H1 (cell line): Measurements from ENCODE around the gene PRKCD. TPM values are rescaled to one million over a fixed set of nuclear protein-coding genes. Genes with fewer than 3 reads are reported as not detected.

Source experiments
- CTCF ChIA-PET: fragments of 300-600 bp; sonication (Branson Sonifier 250); formaldehyde crosslinking; loops from one replicate; lab custom pipeline; 2021; ENCODE audit not compliant: partially characterized antibody; lab: Charles Lee
- POLR2A ChIA-PET: fragments of 300-600 bp; sonication (Branson Sonifier 250); formaldehyde crosslinking; loops from one replicate; lab custom pipeline; 2021; ENCODE audit warnings: inconsistent platforms; ENCODE audit not compliant: partially characterized antibody; lab: Charles Lee
- DNase-seq, 2 experiments: peaks; one replicate each; pipeline versions ENCODE4 v3.0.0 to v3.0.0-alpha.2; 2010 to 2022; ENCODE audit warnings: low spot score in 2 of 2, low read depth in 1 of 2, mixed read lengths in 1 of 2
- FAIRE-seq: peaks from 2 replicates; lab custom pipeline; 2011; peaks lifted over from hg19 to GRCh38; lab: Jason Lieb, UNC
- H2AFZ ChIP-seq: 2 replicates; pipeline ENCODE4 v1.8.1; 2012; ENCODE audit warnings: low read length, inconsistent platforms
- H2AK5ac ChIP-seq: 2 replicates; pipeline ENCODE4 v1.6.1; 2013; ENCODE audit warnings: low read depth, low read length
- H2BK120ac ChIP-seq: replicated peaks from 2 replicates; pipeline ENCODE3; 2013; ENCODE audit warnings: low read depth, low read length, inconsistent platforms
- H2BK12ac ChIP-seq: 2 replicates; pipeline ENCODE4 v1.6.1; 2013; ENCODE audit warnings: low read depth, low read length
- H2BK15ac ChIP-seq: 2 replicates; pipeline ENCODE4 v1.6.1; 2013; ENCODE audit warnings: low read length
- H2BK20ac ChIP-seq: 2 replicates; pipeline ENCODE4 v1.6.1; 2013; ENCODE audit warnings: low read length
- H2BK5ac ChIP-seq: 2 replicates; pipeline ENCODE4 v1.6.1; 2013; ENCODE audit warnings: low read depth, low read length
- H3K14ac ChIP-seq: 2 replicates; pipeline ENCODE4 v1.6.1; 2013; ENCODE audit warnings: inconsistent platforms; ENCODE audit not compliant: insufficient read length
- H3K18ac ChIP-seq: 2 replicates; pipeline ENCODE4 v1.6.1; 2013; ENCODE audit warnings: low read length; ENCODE audit errors: extremely low read depth
- H3K23ac ChIP-seq: 2 replicates; pipeline ENCODE4 v1.6.1; 2013; ENCODE audit warnings: inconsistent platforms; ENCODE audit not compliant: insufficient read length
- H3K23me2 ChIP-seq: 2 replicates; pipeline ENCODE4 v1.6.1; 2013; ENCODE audit warnings: low read depth, low read length
- H3K27ac ChIP-seq: 2 replicates; pipeline ENCODE4 v1.6.1; 2011; ENCODE audit warnings: low read depth, low read length, inconsistent platforms
- H3K27me3 ChIP-seq, 4 experiments: replicated peaks in 1 of 4; 1 replicate in 1 of 4; 2 replicates in 3 of 4; pipeline versions ENCODE4 v1.6.1 to v1.8.1; 2011 to 2013; ENCODE audit warnings: low read length in 3 of 4, mild to moderate bottlenecking in 3 of 4, inconsistent platforms in 2 of 4, mixed read lengths in 2 of 4, moderate library complexity in 1 of 4; ENCODE audit not compliant: control insufficient read depth in 3 of 4, insufficient read depth in 3 of 4; ENCODE audit errors: extremely low read depth in 1 of 4
- H3K36me3 ChIP-seq, 4 experiments: 2 replicates each; pipeline versions ENCODE4 v1.6.1 to v1.8.1; 2011 to 2013; ENCODE audit warnings: mild to moderate bottlenecking in 4 of 4, low read length in 3 of 4, moderate library complexity in 2 of 4, control low read depth in 1 of 4, inconsistent platforms in 1 of 4; ENCODE audit not compliant: insufficient read depth in 4 of 4, control insufficient read depth in 2 of 4
- H3K4ac ChIP-seq: replicated peaks from 2 replicates; pipeline ENCODE3; 2013; ENCODE audit warnings: low read length, low read depth, mixed read lengths, inconsistent platforms; ENCODE audit not compliant: insufficient read length
- H3K4me1 ChIP-seq, 4 experiments: replicated peaks in 1 of 4; 1 replicate in 1 of 4; 2 replicates in 3 of 4; pipeline versions ENCODE4 v1.6.1 to v1.8.1; 2011 to 2013; ENCODE audit warnings: low read length in 3 of 4, inconsistent platforms in 2 of 4, mixed read lengths in 1 of 4; ENCODE audit not compliant: insufficient read depth in 4 of 4, control insufficient read depth in 3 of 4
- H3K4me2 ChIP-seq, 2 experiments: 2 replicates each; pipeline versions ENCODE4 v1.6.1 to v1.8.1; 2011 to 2013; ENCODE audit warnings: low read depth in 2 of 2, low read length in 2 of 2, control low read depth in 1 of 2, inconsistent platforms in 1 of 2, mild to moderate bottlenecking in 1 of 2; ENCODE audit not compliant: insufficient read depth in 1 of 2
- H3K4me3 ChIP-seq, 4 experiments: fragments of 200-600, 300-600 bp in 1 of 4; sonication (generic), shearing (Covaris generic), sonication (Bioruptor Twin) in 1 of 4; 2 replicates each; pipeline versions ENCODE4 v1.5.1 to v1.8.1; 2011 to 2016; ENCODE audit warnings: low read length in 4 of 4, low read depth in 3 of 4, control low read depth in 2 of 4, inconsistent platforms in 2 of 4, mild to moderate bottlenecking in 2 of 4, mixed read lengths in 1 of 4, moderate library complexity in 1 of 4; ENCODE audit not compliant: insufficient read depth in 2 of 4; ENCODE audit errors: extremely low read depth in 1 of 4
- H3K56ac ChIP-seq: replicated peaks from 2 replicates; pipeline ENCODE3; 2013; ENCODE audit warnings: low read depth, mild to moderate bottlenecking, mixed read lengths, low read length, inconsistent platforms; ENCODE audit not compliant: insufficient read length
- H3K79me1 ChIP-seq: 2 replicates; pipeline ENCODE4 v1.6.1; 2013; ENCODE audit warnings: low read depth, low read length, control low read depth
- H3K79me2 ChIP-seq, 2 experiments: 2 replicates each; pipeline versions ENCODE4 v1.6.1 to v1.8.1; 2012 to 2013; ENCODE audit warnings: low read length in 2 of 2, mild to moderate bottlenecking in 2 of 2, inconsistent platforms in 1 of 2; ENCODE audit not compliant: insufficient read depth in 2 of 2, control insufficient read depth in 1 of 2
- H3K9ac ChIP-seq, 4 experiments: replicated peaks in 1 of 4; 1 replicate in 1 of 4; 2 replicates in 3 of 4; pipeline versions ENCODE4 v1.6.1 to v1.8.1; 2011 to 2013; ENCODE audit warnings: low read depth in 3 of 4, low read length in 3 of 4, control low read depth in 2 of 4, mild to moderate bottlenecking in 2 of 4, moderate library complexity in 2 of 4, inconsistent platforms in 1 of 4; ENCODE audit errors: extremely low read depth in 1 of 4
- H3K9me3 ChIP-seq, 2 experiments: 2 replicates each; pipeline versions ENCODE4 v1.6.1 to v1.8.1; 2012 to 2013; ENCODE audit warnings: mild to moderate bottlenecking in 2 of 2, moderate library complexity in 2 of 2, control low read depth in 1 of 2, inconsistent platforms in 1 of 2, low read depth in 1 of 2, low read length in 1 of 2, mixed read lengths in 1 of 2; ENCODE audit not compliant: insufficient read depth in 2 of 2
- H4K20me1 ChIP-seq, 2 experiments: replicated peaks in 1 of 2; 2 replicates each; pipeline versions ENCODE3 to v1.8.1; 2011 to 2013; ENCODE audit warnings: inconsistent platforms in 2 of 2, low read length in 2 of 2, mild to moderate bottlenecking in 1 of 2; ENCODE audit not compliant: insufficient read depth in 2 of 2, control insufficient read depth in 1 of 2
- H4K5ac ChIP-seq: 2 replicates; pipeline ENCODE4 v1.6.1; 2013; ENCODE audit warnings: low read length, low read depth, mixed read lengths, inconsistent platforms; ENCODE audit not compliant: insufficient read length
- H4K8ac ChIP-seq: 2 replicates; pipeline ENCODE4 v1.8.0; 2013; ENCODE audit warnings: mild to moderate bottlenecking, moderate library complexity, low read length, inconsistent platforms; ENCODE audit not compliant: insufficient read depth; ENCODE audit errors: extremely low read depth
- H4K91ac ChIP-seq: replicated peaks from 2 replicates; pipeline ENCODE3; 2013; ENCODE audit warnings: low read length, mixed read lengths, inconsistent platforms; ENCODE audit not compliant: insufficient read length
- CREB1 ChIP-seq: IDR thresholded peaks from 2 replicates; pipeline ENCODE4 v1.6.1; 2012; ENCODE audit warnings: inconsistent platforms
- E2F6 ChIP-seq: IDR thresholded peaks from 2 replicates; pipeline ENCODE4 v1.6.1; 2012; ENCODE audit warnings: inconsistent platforms
- EZH2 ChIP-seq: fragments of 200-600 bp; sonication (generic); IDR thresholded peaks from 2 replicates; pipeline ENCODE4 v1.7.1; 2012; ENCODE audit warnings: low read depth, mild to moderate bottlenecking, moderate library complexity, low read length, inconsistent platforms; ENCODE audit not compliant: severe bottlenecking
- KDM1A ChIP-seq: fragments of 200-600, 300-600 bp; sonication (generic); IDR thresholded peaks from 2 replicates; pipeline ENCODE4 v1.7.1; 2016; ENCODE audit warnings: mild to moderate bottlenecking, low read length, borderline replicate concordance
- KDM5A ChIP-seq: fragments of 200-600 bp; IDR thresholded peaks from 2 replicates; pipeline ENCODE4 v1.7.1; 2012; ENCODE audit warnings: mild to moderate bottlenecking, low read length, inconsistent platforms, mixed read lengths
- RFX5 ChIP-seq: IDR thresholded peaks from 2 replicates; pipeline ENCODE4 v1.6.1; 2011; ENCODE audit warnings: low read depth, low read length, improper control_type of control experiment, borderline replicate concordance
- SP4 ChIP-seq: IDR thresholded peaks from 2 replicates; pipeline ENCODE4 v1.6.1; 2012; ENCODE audit warnings: low read length, inconsistent platforms
- TAF1 ChIP-seq: IDR thresholded peaks from 2 replicates; pipeline ENCODE4 v1.6.1; 2011; ENCODE audit warnings: mild to moderate bottlenecking, low read depth, low read length
- YY1 ChIP-seq: IDR thresholded peaks from 2 replicates; pipeline ENCODE4 v1.6.1; 2011; ENCODE audit warnings: low read depth, mild to moderate bottlenecking, low read length
- ZNF274 ChIP-seq: IDR thresholded peaks from 2 replicates; pipeline ENCODE4 v1.7.0; 2012; ENCODE audit warnings: low read length, borderline replicate concordance; ENCODE audit errors: extremely low read depth
- WGBS, 2 experiments: shearing (Covaris generic) in 1 of 2; methylation state at CpG; one replicate each; pipeline versions ENCODE4 v1.1.6 to v1.1.7; 2013 to 2015; ENCODE audit warnings: low lambda C conversion rate in 2 of 2, mixed read lengths in 2 of 2, inconsistent platforms in 1 of 2, low coverage in 1 of 2, missing lambda C conversion rate in 1 of 2; ENCODE audit not compliant: insufficient replicate concordance in 2 of 2, insufficient coverage in 1 of 2, insufficient read length in 1 of 2; ENCODE audit errors: extremely low coverage in 1 of 2, missing lambda C conversion rate in 1 of 2; 5-methylcytosine and 5-hydroxymethylcytosine counted together
- polyA plus RNA-seq, 7 experiments: library from polyadenylated mRNA; depleted of rRNA in 3 of 7; stranded (reverse) in 5 of 7; unstranded in 2 of 7; fragments of >200 nt in 5 of 7; fragments of 200-250 nt in 2 of 7; gene quantifications; 1 replicate in 5 of 7; 2 replicates in 1 of 7; 4 replicates in 1 of 7; pipeline versions ENCODE4 v1.2.1 to v1.2.3, GENCODE V29; 2011 to 2013; ENCODE audit warnings: missing spikeins in 2 of 7, mixed read lengths in 2 of 7
- total RNA-seq: library from RNA; stranded (reverse); fragmentation: NEBNext Ultra II Directional; extraction: Animal tissue kit (Norgen Biotek cat#: 25700); gene quantifications from 2 replicates; pipeline ENCODE4 v1.2.1, GENCODE V29; 2021

The PRKCD gene
- total and polyA plus RNA-seq, 2 of the 8 experiments (the other 6 are each of a cell fraction or from before 2014, with no cell fraction given): 22.6 to 23.9 TPM

GRCh38 chr3:53195602-53196574 is 34.9 kb downstream of the PRKCD start:
- H3K79me2 ChIP-seq: no peaks in the 10 kb centered on the region
- peak overlapping the region; percentile 29 for H4K8ac ChIP-seq
- peak in 1 of 2 experiments; percentile 92 for DNase-seq
- H3K27me3 ChIP-seq: no peaks in the 10 kb centered on the region; a peak in 1 of 7 replicates
- H3K23ac ChIP-seq: no peak overlapping the region
- H2BK120ac ChIP-seq: no peak overlapping the region
- no peak overlapping the region for H3K4me3 ChIP-seq
- H3K9me3 ChIP-seq: no peaks in the 10 kb centered on the region
- no peak overlapping the region for H3K56ac ChIP-seq
- no peaks in the 10 kb centered on the region; a peak in 1 of 8 replicates for H3K36me3 ChIP-seq
- no peak overlapping the region for H3K4me2 ChIP-seq
- ChIA-PET CTCF (interaction anchor here (0.7 to 8.3 kb wide), 43 partner anchors 8 to 352 kb away, joined by 3 to 164 read pairs (median 5); partner anchors contain the start of genes PRKCD and RFT1), POLR2A (interaction anchor here (0.8 to 4.8 kb wide), 8 partner anchors 31 to 350 kb away, joined by 3 to 22 read pairs (median 5); partner anchors contain the start of genes DCP1A and RFT1)
- H3K9ac ChIP-seq: no peak overlapping the region; a peak in 2 of 7 replicates
- no peaks in the 10 kb centered on the region for H3K23me2 ChIP-seq
- no peak overlapping the region for H3K4ac ChIP-seq
- 0 out of 2 replicates have a peak overlapping the region, but pooled peaks have one; percentile 32 for H2BK12ac ChIP-seq
- H3K27ac ChIP-seq: no peak overlapping the region
- H4K20me1 ChIP-seq: no peaks in the 10 kb centered on the region
- H3K14ac ChIP-seq: no peak overlapping the region
- H2AFZ ChIP-seq: no peak overlapping the region
- H3K18ac ChIP-seq: peak overlapping the region; percentile 9; the same call in 1 of the 2 replicates
- H2BK20ac ChIP-seq: no peak overlapping the region
- H3K4me1 ChIP-seq: peaks cover 0 to 19% (median 10%) of the 10 kb centered on the region in 4 experiments; a peak in 5 of 7 replicates
- 38% methylated on average over 36 of the region's 36 CpGs; no CpG with 5 or more reads in 1 of the 2 experiments for WGBS, 2 experiments
- H2AK5ac ChIP-seq: no peak overlapping the region
- no peak for FAIRE-seq
- no peaks in the 10 kb centered on the region for H3K79me1 ChIP-seq
- no peak overlapping the region for H2BK5ac ChIP-seq
- peak overlapping the region; percentile 51 for H4K91ac ChIP-seq
- no peak overlapping the region for H4K5ac ChIP-seq
- no peak overlapping the region for H2BK15ac ChIP-seq
- TF ChIP-seq TAF1 (no peak), ZNF274 (no peak), RFX5 (no peak), YY1 (no peak), SP4 (0 out of 2 replicates have a peak, but pooled peaks have one; percentile 25), EZH2 (no peak), KDM1A (no peak), E2F6 (peak; percentile 87), CREB1 (0 out of 2 replicates have a peak, but pooled peaks have one; percentile 36), KDM5A (no peak)
